CD8-positive, alpha-beta memory T cell (primary cell): ENCODE measurements around the gene CNOT2. TPM values are rescaled to one million over a fixed set of nuclear protein-coding genes. Genes with fewer than 3 reads are reported as not detected.

ENCODE experiments used
- CTCF ChIA-PET: fragments of 350-600 bp; sonication (Branson Sonifier 250); formaldehyde crosslinking; loops from one replicate; lab custom pipeline; 2021; ENCODE audit warnings: antibody characterized with exemption; lab: Charles Lee
- POLR2A ChIA-PET: fragments of 350-600 bp; sonication (Branson Sonifier 250); formaldehyde crosslinking; loops from one replicate; lab custom pipeline; 2021; ENCODE audit warnings: antibody characterized with exemption; lab: Charles Lee
- DNase-seq, 5 donors: peaks; one replicate each; pipeline versions ENCODE4 v3.0.0 to v3.0.0-alpha.2; 2020 to 2022; ENCODE audit warnings: mixed read lengths in 1 of 5
- H3K27ac ChIP-seq: one replicate; pipeline ENCODE4 v1.7.0; 2013; ENCODE audit warnings: low read depth, mild to moderate bottlenecking, low read length, moderate library complexity
- H3K27me3 ChIP-seq: 2 replicates; pipeline ENCODE4 v1.7.0; 2013; ENCODE audit warnings: low read length, mild to moderate bottlenecking; ENCODE audit not compliant: insufficient read depth, poor library complexity, severe bottlenecking
- H3K36me3 ChIP-seq: 2 replicates; pipeline ENCODE4 v1.7.0; 2013; ENCODE audit warnings: mild to moderate bottlenecking, low read length, moderate library complexity; ENCODE audit not compliant: insufficient read depth
- H3K4me1 ChIP-seq: 2 replicates; pipeline ENCODE4 v1.7.0; 2013; ENCODE audit warnings: mild to moderate bottlenecking, low read length, moderate library complexity; ENCODE audit not compliant: insufficient read depth
- H3K4me3 ChIP-seq: 2 replicates; pipeline ENCODE4 v1.7.0; 2013; ENCODE audit warnings: mild to moderate bottlenecking, low read length
- H3K9me3 ChIP-seq: 2 replicates; pipeline ENCODE4 v1.7.0; 2013; ENCODE audit warnings: mild to moderate bottlenecking, low read length
- H3K27ac Mint-ChIP-seq, 8 donors: one replicate each; pipeline ENCODE4 v1.8.0; 2020 to 2021; ENCODE audit warnings: mixed read lengths in 8 of 8, mild to moderate bottlenecking in 6 of 8, inconsistent platforms in 3 of 8, moderate library complexity in 3 of 8
- H3K27me3 Mint-ChIP-seq, 2 donors: one replicate each; pipeline ENCODE4 v1.8.0; 2020 to 2021; ENCODE audit warnings: mixed read lengths in 2 of 2, mild to moderate bottlenecking in 1 of 2, moderate library complexity in 1 of 2
- H3K36me3 Mint-ChIP-seq, 3 donors: one replicate each; pipeline ENCODE4 v1.8.0; 2020 to 2021; ENCODE audit warnings: mixed read lengths in 3 of 3, inconsistent platforms in 1 of 3, mild to moderate bottlenecking in 1 of 3
- H3K4me1 Mint-ChIP-seq, 3 donors: one replicate each; pipeline ENCODE4 v1.8.0; 2020 to 2021; ENCODE audit warnings: mixed read lengths in 3 of 3, inconsistent platforms in 1 of 3, mild to moderate bottlenecking in 1 of 3
- H3K4me3 Mint-ChIP-seq, 7 donors: one replicate each; pipeline ENCODE4 v1.8.0; 2020 to 2021; ENCODE audit warnings: mixed read lengths in 7 of 7, mild to moderate bottlenecking in 6 of 7, moderate library complexity in 4 of 7, inconsistent platforms in 2 of 7
- H3K9me3 Mint-ChIP-seq, 5 donors: one replicate each; pipeline ENCODE4 v1.8.0; 2020 to 2022; ENCODE audit warnings: mixed read lengths in 5 of 5, mild to moderate bottlenecking in 3 of 5, moderate library complexity in 2 of 5, inconsistent platforms in 1 of 5
- polyA plus RNA-seq: library from polyadenylated mRNA; unstranded; fragments of 300-500 nt; fragmentation: Illumina TruSeq; gene quantifications from one replicate; pipeline ENCODE4 v1.2.3, GENCODE V29; 2021
- total RNA-seq, 2 experiments: library from RNA; stranded (reverse); gene quantifications; one replicate each; pipeline ENCODE4 v1.2.3, GENCODE V29; 2021

The CNOT2 gene
- total and polyA plus RNA-seq, 3 experiments from 2014 or later: 70.5 to 118 (median 73.7) TPM

DNA sequence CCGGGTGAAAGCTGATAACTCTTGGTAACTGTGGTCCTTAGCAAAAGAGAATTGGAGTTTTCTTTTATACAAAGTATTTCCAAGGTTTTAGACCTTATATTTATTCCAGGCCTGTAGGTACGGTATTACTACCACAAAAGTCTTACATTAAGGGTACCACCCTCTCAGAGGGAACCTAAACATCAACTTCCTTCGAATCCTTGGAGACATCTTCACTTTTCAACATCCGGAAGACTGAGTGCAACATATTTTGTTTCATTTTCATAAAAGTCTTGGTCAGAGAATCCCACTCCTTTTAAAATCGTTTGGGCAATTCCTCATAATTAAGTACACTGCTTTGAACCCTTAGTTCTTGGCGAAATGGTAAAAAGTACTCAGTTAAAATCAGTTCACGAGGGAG is 1.2 kb downstream of the CNOT2 start:
- Histone ChIP-seq H3K4me1 (peaks cover 67% of the 10 kb centered on the region), H3K27ac (peak overlapping the region; percentile 97), H3K27me3 (no peaks in the 10 kb centered on the region), H3K36me3 (peaks cover 12% of the 10 kb centered on the region), H3K4me3 (peak overlapping the region; percentile 98), H3K9me3 (no peaks in the 10 kb centered on the region)
- no peak for DNase-seq
- Mint-ChIP-seq H3K4me3 (peak overlapping the region; percentile 93 to 100 (median 97)), H3K27ac (peak overlapping the region; percentile 95 to 100 (median 100)), H3K4me1 (peaks cover 74 to 91% (median 90%) of the 10 kb centered on the region in 3 donors), H3K27me3 (peaks cover 0 to 2% of the 10 kb centered on the region in 2 donors), H3K36me3 (peaks cover 6 to 70% (median 13%) of the 10 kb centered on the region in 3 donors), H3K9me3 (no peaks in the 10 kb centered on the region)
- ChIA-PET POLR2A (interaction anchor here (0.6 to 1.3 kb wide), 5 partner anchors 12 to 1420 kb away, joined by 3 to 5 read pairs (median 3); partner anchors contain the start of genes KCNMB4, THAP2 and ZFC3H1), CTCF (interaction anchor here (1.2 kb wide), 1 partner anchor 11 kb away, joined by 3 read pairs; no protein-coding TSS in a partner anchor)

DNA sequence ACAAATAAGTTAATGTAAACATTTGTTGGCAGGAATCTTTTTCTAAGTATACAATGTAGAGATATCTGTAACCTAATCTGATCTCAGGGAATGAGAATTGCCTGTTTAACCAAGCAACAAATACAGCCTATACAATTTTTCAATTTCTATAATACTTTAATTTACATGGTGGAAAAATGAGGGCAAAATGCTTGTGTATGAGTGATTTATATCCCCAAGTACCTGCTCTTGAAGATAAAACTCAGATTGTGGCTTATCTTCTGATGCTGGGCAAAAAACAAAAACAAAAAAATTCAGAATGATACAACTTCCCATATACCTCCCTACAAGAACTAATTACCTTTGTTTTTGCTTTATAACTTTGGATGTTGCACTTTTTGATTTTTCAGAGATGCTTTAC is 2.2 kb downstream of the CNOT2 start:
- peak overlapping the region; percentile 3 to 100 (median 95) for H3K4me3 Mint-ChIP-seq
- peaks cover 76% of the 10 kb centered on the region for H3K4me1 ChIP-seq
- H3K27ac ChIP-seq: no peak overlapping the region
- no peaks in the 10 kb centered on the region for H3K9me3 Mint-ChIP-seq
- H3K27me3 ChIP-seq: no peaks in the 10 kb centered on the region
- no peak overlapping the region for H3K4me3 ChIP-seq
- CTCF ChIA-PET: no interaction called here
- DNase-seq: no peak
- H3K36me3 Mint-ChIP-seq: peaks cover 4 to 63% (median 7%) of the 10 kb centered on the region in 3 donors
- H3K27me3 Mint-ChIP-seq: peaks cover 0 to 2% of the 10 kb centered on the region in 2 donors
- H3K9me3 ChIP-seq: no peaks in the 10 kb centered on the region
- peaks cover 77 to 91% (median 90%) of the 10 kb centered on the region in 3 donors for H3K4me1 Mint-ChIP-seq
- peaks cover 7% of the 10 kb centered on the region for H3K36me3 ChIP-seq
- peak overlapping the region; percentile 31 to 100 (median 87) for H3K27ac Mint-ChIP-seq
- POLR2A ChIA-PET: no interaction called here

DNA sequence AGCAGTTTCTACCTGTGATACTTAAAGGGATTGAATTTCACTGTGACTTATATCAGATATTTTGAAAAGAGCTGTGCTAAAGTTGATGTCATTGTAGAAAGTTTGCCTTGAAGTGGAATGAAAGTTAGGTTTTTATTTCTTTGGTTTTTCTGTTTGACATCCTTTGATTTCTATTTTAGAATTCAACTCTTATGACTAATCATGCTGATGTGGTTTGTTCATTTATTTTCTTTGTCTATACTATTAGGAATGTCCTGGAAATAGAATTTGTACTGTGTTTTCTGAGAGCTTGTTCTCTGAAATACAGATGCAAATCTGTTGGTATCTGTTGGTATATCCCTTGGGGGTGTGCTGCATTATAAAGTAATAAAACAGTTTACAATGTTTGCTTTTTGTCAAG is 3.3 kb downstream of the CNOT2 start:
- peak overlapping the region in 5 of 8 donors; percentile 8 to 95 (median 56) for H3K27ac Mint-ChIP-seq
- ChIA-PET POLR2A (no interaction called here), CTCF (interaction anchor here (0.7 kb wide), 1 partner anchor 102 kb away, joined by 3 read pairs; no protein-coding TSS in a partner anchor)
- Histone ChIP-seq H3K4me3 (no peak overlapping the region), H3K36me3 (peaks cover 4% of the 10 kb centered on the region), H3K4me1 (peaks cover 72% of the 10 kb centered on the region), H3K27ac (no peak overlapping the region), H3K9me3 (no peaks in the 10 kb centered on the region), H3K27me3 (no peaks in the 10 kb centered on the region)
- no peaks in the 10 kb centered on the region for H3K9me3 Mint-ChIP-seq
- peaks cover 79 to 91% (median 90%) of the 10 kb centered on the region in 3 donors for H3K4me1 Mint-ChIP-seq
- H3K27me3 Mint-ChIP-seq: peaks cover 0 to 2% of the 10 kb centered on the region in 2 donors
- peaks cover 0 to 53% (median 3%) of the 10 kb centered on the region in 3 donors for H3K36me3 Mint-ChIP-seq
- DNase-seq: no peak
- H3K4me3 Mint-ChIP-seq: peak overlapping the region in 4 of 7 donors; percentile 17 to 57 (median 31)

DNA sequence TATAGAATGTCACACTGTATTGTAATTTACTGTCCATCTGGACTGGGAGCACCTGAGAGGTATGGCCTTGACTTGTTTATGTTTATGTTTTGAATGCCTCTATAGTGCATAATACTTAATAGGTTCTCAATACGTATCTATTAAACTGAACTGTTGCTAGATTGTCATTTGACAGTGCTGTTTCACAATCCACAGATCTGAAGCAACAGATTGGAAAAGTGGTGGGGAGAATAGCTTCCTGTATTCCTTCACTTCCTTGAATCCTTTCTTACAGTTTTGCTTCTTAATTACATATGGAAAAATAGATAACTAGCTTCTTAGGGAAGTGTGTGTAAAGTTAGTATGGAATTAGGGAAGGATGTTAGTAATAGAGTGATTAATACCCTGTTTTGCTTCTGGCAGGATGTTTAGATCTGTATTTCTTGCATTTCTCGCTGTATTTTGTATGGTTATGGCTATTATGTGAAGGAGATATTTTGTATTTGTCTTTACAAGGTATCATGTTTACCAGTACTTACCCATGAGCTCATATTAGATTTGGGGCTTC is 4.5 kb downstream of the CNOT2 start:
- no peaks in the 10 kb centered on the region for H3K9me3 ChIP-seq
- POLR2A ChIA-PET: interaction anchor here (0.5 kb wide), 1 partner anchor 58 kb away, joined by 8 read pairs; no protein-coding TSS in a partner anchor
- peak overlapping the region in 5 of 8 donors; percentile 0 to 26 (median 12) for H3K27ac Mint-ChIP-seq
- peaks cover 62% of the 10 kb centered on the region for H3K4me1 ChIP-seq
- H3K27ac ChIP-seq: no peak overlapping the region
- H3K4me3 Mint-ChIP-seq: peak overlapping the region in 6 of 7 donors; percentile 13 to 41 (median 29)
- H3K4me3 ChIP-seq: no peak overlapping the region
- no peaks in the 10 kb centered on the region for H3K9me3 Mint-ChIP-seq
- peaks cover 0 to 46% (median 3%) of the 10 kb centered on the region in 3 donors for H3K36me3 Mint-ChIP-seq
- peaks cover 0 to 2% of the 10 kb centered on the region in 2 donors for H3K27me3 Mint-ChIP-seq
- no peaks in the 10 kb centered on the region for H3K27me3 ChIP-seq
- H3K36me3 ChIP-seq: no peaks in the 10 kb centered on the region
- no peak for DNase-seq
- H3K4me1 Mint-ChIP-seq: peaks cover 77 to 89% (median 87%) of the 10 kb centered on the region in 3 donors
- CTCF ChIA-PET: no interaction called here

DNA sequence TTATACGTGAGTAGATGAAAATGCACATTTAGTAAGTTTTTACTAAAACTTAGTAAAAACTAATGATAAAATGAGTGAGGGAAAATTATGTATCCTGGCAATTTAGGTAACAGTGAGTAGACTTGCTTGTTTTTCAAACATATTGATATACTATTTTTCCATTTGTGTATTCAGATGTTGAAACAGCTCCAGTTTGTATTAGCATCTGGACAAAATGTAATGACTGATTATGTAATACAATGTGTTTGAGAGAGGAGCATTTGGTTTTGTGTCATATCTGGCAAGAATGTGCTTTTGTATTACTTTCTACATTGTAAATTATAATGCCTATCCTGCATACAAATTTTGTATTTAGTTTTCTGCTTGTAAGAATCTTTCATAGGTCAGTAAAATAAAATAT is 5.6 kb downstream of the CNOT2 start:
- Mint-ChIP-seq H3K4me3 (peak overlapping the region in 2 of 7 donors; percentile 6 to 25), H3K27me3 (peaks cover 0 to 2% of the 10 kb centered on the region in 2 donors), H3K4me1 (peaks cover 87 to 97% (median 97%) of the 10 kb centered on the region in 3 donors), H3K36me3 (peaks cover 0 to 42% (median 6%) of the 10 kb centered on the region in 3 donors), H3K27ac (peak overlapping the region in 1 of 8 donors; percentile 20), H3K9me3 (no peaks in the 10 kb centered on the region)
- no peaks in the 10 kb centered on the region for H3K9me3 ChIP-seq
- DNase-seq: no peak
- no peaks in the 10 kb centered on the region for H3K27me3 ChIP-seq
- H3K4me1 ChIP-seq: peaks cover 71% of the 10 kb centered on the region
- no peak overlapping the region for H3K4me3 ChIP-seq
- H3K27ac ChIP-seq: no peak overlapping the region
- POLR2A ChIA-PET: no interaction called here
- CTCF ChIA-PET: no interaction called here
- no peaks in the 10 kb centered on the region for H3K36me3 ChIP-seq

DNA sequence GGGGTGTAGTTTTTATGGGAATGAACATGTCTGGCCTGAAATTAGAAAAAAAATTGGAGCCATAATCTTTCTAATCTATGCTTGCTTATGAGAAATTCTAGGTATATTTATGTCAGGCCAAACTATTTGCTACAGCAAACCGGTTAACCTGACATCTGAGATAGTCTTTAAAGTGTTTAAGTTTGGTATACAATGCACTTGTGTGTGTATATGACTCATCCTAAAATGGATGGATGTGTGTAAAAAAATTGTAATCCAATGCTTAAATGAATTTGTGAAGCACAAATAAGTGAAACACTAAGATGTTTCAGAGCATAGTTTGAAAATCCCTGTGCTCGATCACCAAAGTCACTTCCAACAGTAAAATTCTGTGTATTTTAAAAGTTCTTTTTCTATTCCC is 6.7 kb downstream of the CNOT2 start:
- ChIA-PET CTCF (no interaction called here), POLR2A (no interaction called here)
- Histone ChIP-seq H3K27ac (no peak overlapping the region), H3K4me3 (no peak overlapping the region), H3K27me3 (no peaks in the 10 kb centered on the region), H3K9me3 (no peaks in the 10 kb centered on the region), H3K36me3 (no peaks in the 10 kb centered on the region), H3K4me1 (peaks cover 72% of the 10 kb centered on the region)
- Mint-ChIP-seq H3K9me3 (no peaks in the 10 kb centered on the region), H3K4me3 (no peak overlapping the region), H3K27me3 (no peaks in the 10 kb centered on the region), H3K27ac (peak overlapping the region in 1 of 8 donors; percentile 5), H3K36me3 (peaks cover 0 to 35% (median 6%) of the 10 kb centered on the region in 3 donors), H3K4me1 (peaks cover 87 to 97% (median 97%) of the 10 kb centered on the region in 3 donors)
- DNase-seq: no peak

DNA sequence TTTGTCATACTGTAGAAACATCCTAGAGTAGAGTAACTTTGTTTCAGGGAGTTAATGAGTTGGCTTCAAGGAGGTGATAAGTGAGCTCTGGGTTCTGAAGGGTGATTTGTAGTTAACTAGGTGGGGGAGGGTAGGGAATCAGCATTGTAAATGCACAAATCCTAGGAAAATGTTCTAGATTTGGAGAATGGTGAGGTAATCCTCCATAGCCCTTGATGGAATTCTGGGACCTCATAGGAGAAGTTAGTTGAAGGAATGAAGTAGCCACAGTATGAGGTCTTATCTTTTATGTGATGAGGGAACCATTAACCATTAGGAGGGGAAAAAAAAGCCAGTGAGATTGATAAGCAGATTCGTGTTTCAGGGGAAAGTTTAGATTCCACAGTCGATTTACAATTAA is 8.0 kb downstream of the CNOT2 start:
- no peaks in the 10 kb centered on the region for H3K9me3 Mint-ChIP-seq
- H3K4me1 Mint-ChIP-seq: peaks cover 87 to 98% (median 97%) of the 10 kb centered on the region in 3 donors
- Histone ChIP-seq H3K36me3 (no peaks in the 10 kb centered on the region), H3K27ac (no peak overlapping the region), H3K9me3 (no peaks in the 10 kb centered on the region), H3K4me1 (peaks cover 66% of the 10 kb centered on the region), H3K4me3 (no peak overlapping the region), H3K27me3 (no peaks in the 10 kb centered on the region)
- no peaks in the 10 kb centered on the region for H3K27me3 Mint-ChIP-seq
- ChIA-PET CTCF (no interaction called here), POLR2A (no interaction called here)
- no peak for DNase-seq
- H3K4me3 Mint-ChIP-seq: peak overlapping the region in 1 of 7 donors; percentile 0
- peak overlapping the region in 2 of 8 donors; percentile 27 to 32 for H3K27ac Mint-ChIP-seq
- H3K36me3 Mint-ChIP-seq: peaks cover 0 to 33% (median 6%) of the 10 kb centered on the region in 3 donors

DNA sequence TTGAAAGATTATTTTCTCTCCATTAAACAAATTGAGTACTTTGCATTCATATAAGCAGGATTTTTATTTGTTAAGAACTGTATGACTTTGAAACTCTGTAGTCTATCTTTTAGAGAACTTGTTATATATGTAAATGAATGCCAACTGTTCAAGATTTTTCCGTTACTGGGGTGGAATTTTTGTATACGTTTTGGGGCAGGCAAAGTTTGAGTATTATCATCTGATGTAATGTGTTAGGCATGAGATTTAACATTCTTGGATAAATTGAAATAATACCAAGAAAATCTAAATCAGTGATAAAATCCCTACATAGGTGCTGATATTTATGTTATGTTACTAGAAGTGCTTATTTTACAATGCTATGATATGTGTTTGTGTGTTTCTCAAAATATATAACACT is 8.4 kb downstream of the CNOT2 start:
- Histone ChIP-seq H3K36me3 (no peaks in the 10 kb centered on the region), H3K4me1 (peaks cover 65% of the 10 kb centered on the region), H3K9me3 (no peaks in the 10 kb centered on the region), H3K4me3 (no peak overlapping the region), H3K27me3 (no peaks in the 10 kb centered on the region), H3K27ac (no peak overlapping the region)
- H3K27ac Mint-ChIP-seq: peak overlapping the region in 2 of 8 donors; percentile 4 to 14
- no peaks in the 10 kb centered on the region for H3K27me3 Mint-ChIP-seq
- no peak for DNase-seq
- H3K4me1 Mint-ChIP-seq: peaks cover 87 to 98% (median 97%) of the 10 kb centered on the region in 3 donors
- H3K36me3 Mint-ChIP-seq: peaks cover 0 to 28% (median 8%) of the 10 kb centered on the region in 3 donors
- POLR2A ChIA-PET: no interaction called here
- H3K9me3 Mint-ChIP-seq: no peaks in the 10 kb centered on the region
- CTCF ChIA-PET: no interaction called here
- H3K4me3 Mint-ChIP-seq: no peak overlapping the region
